HG02571 (cell line): ENCODE data around the gene PPP1R26.
"Not testable (repeated sequence)": the region's sequence is repeated elsewhere in the genome, so short reads cannot be mapped to it uniquely, and the experiment has no call there.

Source experiments
- ATAC-seq: cut with Tn5 transposase; IDR thresholded peaks from one replicate; pipeline ENCODE4 v1.9.1; 2021; ENCODE audit warnings: mild to moderate bottlenecking, moderate library complexity; ENCODE audit not compliant: unreplicated experiment

Gene PPP1R26

DNA sequence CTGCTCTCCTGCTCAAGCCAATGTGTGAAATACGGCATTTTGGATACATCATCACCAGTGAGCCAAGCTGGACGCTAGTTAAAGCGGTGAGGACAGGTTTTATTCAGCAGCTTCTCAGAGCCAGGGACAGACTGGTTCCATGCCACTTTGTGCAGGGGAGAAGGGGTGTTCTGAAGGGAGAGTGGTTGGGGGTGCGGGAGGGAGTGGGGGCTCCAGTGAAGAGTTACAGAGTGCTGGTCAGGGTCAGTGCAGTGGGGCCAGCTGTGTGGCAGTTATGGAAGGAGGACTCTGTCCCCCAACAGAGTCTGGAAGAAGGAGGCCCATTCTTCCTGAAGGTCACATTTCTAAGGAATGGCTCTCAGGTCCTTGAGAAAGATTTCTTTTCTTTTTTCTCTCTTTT is 55.2 kb downstream of the PPP1R26 start:
- not testable (repeated sequence) for ATAC-seq

DNA sequence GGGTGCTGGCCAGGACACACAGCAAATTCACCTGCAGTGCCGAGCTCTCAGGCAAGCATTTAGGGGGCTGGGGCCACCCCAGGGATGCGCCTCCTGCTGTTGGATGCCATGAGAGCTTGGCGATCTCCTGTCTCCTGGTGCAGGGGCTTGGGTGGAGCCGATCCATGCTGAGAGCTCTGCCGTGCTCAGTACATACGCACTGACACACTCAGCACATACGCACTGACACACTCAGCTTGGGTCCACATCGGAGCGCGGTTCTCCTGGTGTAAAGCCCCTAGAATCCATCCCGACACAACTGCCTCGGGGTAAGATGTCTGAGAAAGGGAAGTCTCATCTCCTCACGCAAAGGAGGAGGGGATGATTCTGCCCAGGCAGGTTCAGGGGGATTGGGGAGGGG is 56.0 kb downstream of the PPP1R26 start:
- not testable (repeated sequence) for ATAC-seq

GRCh38 chr9:135536216-135536615 is 56.6 kb downstream of the PPP1R26 start:
- ATAC-seq = no peak
